Kidney epithelial cell (primary cell): ENCODE measurements around the gene CAMK2D. TPM values are rescaled to one million over a fixed set of nuclear protein-coding genes. Genes with fewer than 3 reads are reported as not detected.

Experiments used
- DNase-seq: peaks from one replicate; pipeline ENCODE4 v3.0.0-alpha.2; 2010; ENCODE audit warnings: low read depth
- H3K27me3 ChIP-seq: 2 replicates; pipeline ENCODE4 v1.6.0; 2011; ENCODE audit warnings: low read length; ENCODE audit not compliant: control insufficient read depth, insufficient read depth
- H3K36me3 ChIP-seq: 2 replicates; pipeline ENCODE4 v1.5.1; 2011; ENCODE audit warnings: low read length; ENCODE audit not compliant: control insufficient read depth, insufficient read depth
- H3K4me3 ChIP-seq: 2 replicates; pipeline ENCODE4 v1.5.1; 2011; ENCODE audit warnings: low read depth, mild to moderate bottlenecking, control low read depth, low read length
- total RNA-seq: library from RNA; depleted of rRNA; stranded (reverse); fragments of >200 nt; gene quantifications from 2 replicates; pipeline ENCODE4 v1.2.3, GENCODE V29; 2015
- TF ChIP-seq, protein P1 (sequence below): IDR thresholded peaks from 2 replicates; pipeline ENCODE4 v1.5.1; 2011; ENCODE audit warnings: mild to moderate bottlenecking, moderate library complexity, low read length, control low read depth, inconsistent platforms; ENCODE audit not compliant: insufficient read depth, poor library complexity, severe bottlenecking

The CAMK2D gene
- total RNA-seq, 1 donor from 2014 or later = 36.2 TPM

DNA sequence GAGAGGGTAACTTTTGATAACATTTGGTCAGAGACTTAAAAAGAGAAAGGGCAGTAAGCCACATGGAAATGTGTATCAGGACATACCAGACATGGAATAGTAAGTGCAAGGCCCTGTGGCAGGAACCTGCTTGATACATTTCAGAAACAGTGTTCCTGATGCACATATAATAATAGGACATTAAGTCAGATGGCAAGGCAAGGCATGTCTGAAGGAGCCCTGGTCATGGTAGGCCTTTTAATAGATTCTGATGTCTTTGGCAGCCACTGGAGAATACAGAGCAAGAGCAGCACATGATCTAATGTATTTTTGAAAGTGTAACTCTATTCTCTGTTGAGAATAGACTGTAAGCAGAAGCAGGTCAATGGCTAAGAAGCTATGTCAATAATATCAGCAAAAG, 279.7 kb downstream of the CAMK2D start:
- DNase-seq = no peak
- Histone ChIP-seq H3K27me3 (no peaks in the 10 kb centered on the region), H3K36me3 (no peaks in the 10 kb centered on the region), H3K4me3 (no peak overlapping the region)
- TF ChIP-seq, protein P1, sequence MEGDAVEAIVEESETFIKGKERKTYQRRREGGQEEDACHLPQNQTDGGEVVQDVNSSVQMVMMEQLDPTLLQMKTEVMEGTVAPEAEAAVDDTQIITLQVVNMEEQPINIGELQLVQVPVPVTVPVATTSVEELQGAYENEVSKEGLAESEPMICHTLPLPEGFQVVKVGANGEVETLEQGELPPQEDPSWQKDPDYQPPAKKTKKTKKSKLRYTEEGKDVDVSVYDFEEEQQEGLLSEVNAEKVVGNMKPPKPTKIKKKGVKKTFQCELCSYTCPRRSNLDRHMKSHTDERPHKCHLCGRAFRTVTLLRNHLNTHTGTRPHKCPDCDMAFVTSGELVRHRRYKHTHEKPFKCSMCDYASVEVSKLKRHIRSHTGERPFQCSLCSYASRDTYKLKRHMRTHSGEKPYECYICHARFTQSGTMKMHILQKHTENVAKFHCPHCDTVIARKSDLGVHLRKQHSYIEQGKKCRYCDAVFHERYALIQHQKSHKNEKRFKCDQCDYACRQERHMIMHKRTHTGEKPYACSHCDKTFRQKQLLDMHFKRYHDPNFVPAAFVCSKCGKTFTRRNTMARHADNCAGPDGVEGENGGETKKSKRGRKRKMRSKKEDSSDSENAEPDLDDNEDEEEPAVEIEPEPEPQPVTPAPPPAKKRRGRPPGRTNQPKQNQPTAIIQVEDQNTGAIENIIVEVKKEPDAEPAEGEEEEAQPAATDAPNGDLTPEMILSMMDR = no peak

DNA sequence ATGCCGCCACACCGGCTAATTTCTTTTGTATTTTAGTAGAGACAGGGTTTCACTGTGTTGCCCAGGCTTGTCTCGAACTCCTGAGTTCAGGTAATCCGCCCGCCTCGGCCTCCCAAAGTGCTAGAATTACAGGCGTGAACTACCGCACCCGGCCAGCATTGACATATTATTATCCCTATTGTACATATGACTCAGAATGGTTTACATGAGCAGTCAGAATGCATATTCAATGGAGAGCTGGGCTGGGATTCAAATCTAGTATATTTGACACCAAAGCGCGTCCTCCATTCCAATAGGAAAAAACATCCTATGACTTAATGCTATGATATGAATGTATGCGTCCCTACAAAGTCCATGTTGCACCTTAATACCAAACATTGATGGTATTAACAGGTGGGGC, 281.4 kb downstream of the CAMK2D start:
- Histone ChIP-seq H3K36me3 (no peaks in the 10 kb centered on the region), H3K4me3 (no peak overlapping the region), H3K27me3 (no peaks in the 10 kb centered on the region)
- DNase-seq = no peak
- TF ChIP-seq, protein P1 = no peak

DNA sequence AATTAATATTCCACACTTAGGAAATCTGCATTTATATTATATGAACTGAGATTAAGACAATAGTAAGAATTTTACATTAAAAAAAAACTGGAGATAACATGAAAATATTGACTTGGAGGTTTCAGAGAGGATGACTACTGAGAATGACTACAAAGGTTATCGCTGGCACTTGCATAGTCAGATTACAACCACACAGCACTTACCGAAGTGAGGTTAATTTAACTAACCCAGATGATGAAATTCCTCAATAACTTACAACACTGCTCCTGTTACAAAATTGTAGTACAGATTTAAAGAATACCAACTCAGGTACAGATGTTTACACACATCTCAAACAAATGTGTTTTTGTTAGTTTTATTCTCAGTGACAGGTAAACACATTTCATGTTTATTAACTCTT, 283.5 kb downstream of the CAMK2D start:
- no peaks in the 10 kb centered on the region for H3K36me3 ChIP-seq
- no peaks in the 10 kb centered on the region for H3K27me3 ChIP-seq
- TF ChIP-seq, protein P1 = no peak
- no peak for DNase-seq
- H3K4me3 ChIP-seq = no peak overlapping the region

DNA sequence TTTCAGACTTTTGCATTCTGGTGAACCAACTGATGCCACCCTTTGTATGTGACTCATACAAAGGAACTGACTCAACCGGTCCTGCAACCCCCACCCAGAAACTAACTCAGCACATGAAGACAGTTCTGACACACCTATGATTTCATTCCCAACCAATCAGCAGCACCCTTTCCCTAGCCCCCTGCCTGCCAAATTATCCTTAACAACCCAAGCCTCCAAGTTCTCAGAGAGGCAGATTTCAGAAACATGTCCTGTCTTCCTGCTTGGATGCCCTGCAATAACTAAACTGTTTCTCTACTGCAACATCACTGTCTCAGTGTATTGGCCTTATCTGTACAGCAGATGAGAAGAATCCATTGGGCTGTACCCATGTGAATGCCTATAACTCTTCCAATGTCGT, 284.7 kb downstream of the CAMK2D start:
- no peak overlapping the region for H3K4me3 ChIP-seq
- TF ChIP-seq, protein P1 = no peak
- no peaks in the 10 kb centered on the region for H3K27me3 ChIP-seq
- no peaks in the 10 kb centered on the region for H3K36me3 ChIP-seq
- no peak for DNase-seq

DNA sequence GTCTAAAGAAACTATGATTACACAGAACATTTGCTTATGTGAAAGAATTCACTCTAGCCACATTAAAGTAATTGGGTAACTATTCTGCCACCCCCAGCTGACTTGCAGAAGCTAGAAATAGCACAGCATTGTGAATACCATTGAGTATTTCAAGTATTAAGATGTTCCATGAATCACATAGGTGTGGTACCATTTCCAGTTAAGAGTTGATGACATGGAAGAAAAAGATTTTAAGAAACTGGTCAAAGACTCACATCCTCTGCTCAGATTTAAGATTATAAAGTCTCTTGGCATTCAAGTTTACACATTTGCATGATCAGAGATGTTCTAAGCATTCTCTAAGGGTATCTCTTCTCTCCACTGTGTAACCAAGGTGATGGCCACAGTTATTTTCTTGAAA, 287.5 kb downstream of the CAMK2D start:
- DNase-seq = peak; percentile 76
- no peaks in the 10 kb centered on the region for H3K36me3 ChIP-seq
- TF ChIP-seq, protein P1 = no peak
- H3K27me3 ChIP-seq = no peaks in the 10 kb centered on the region
- no peak overlapping the region for H3K4me3 ChIP-seq

DNA sequence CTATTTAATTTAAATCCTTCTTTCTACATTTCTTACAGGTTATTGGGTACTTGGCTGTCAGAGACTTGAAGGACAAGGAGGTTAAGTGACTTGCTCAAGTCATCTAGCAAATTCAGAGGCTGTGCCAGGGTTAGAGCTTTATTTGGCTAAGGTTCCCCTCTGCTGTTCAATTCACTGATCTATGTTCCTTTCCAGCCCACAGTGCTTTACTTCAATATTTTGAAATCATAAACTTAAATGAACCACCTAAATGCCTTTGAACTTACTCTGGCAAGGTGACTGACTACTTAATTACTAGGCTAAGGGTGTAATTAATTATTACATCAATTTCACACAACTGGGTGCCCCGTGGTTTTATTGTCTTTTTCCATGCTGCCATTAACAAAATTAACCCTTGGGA, 288.7 kb downstream of the CAMK2D start:
- Histone ChIP-seq H3K36me3 (no peaks in the 10 kb centered on the region), H3K4me3 (no peak overlapping the region), H3K27me3 (no peaks in the 10 kb centered on the region)
- TF ChIP-seq, protein P1 = no peak
- no peak for DNase-seq
